Measurements from ENCODE around the gene MYH6. TPM values are rescaled to one million over a fixed set of nuclear protein-coding genes. Genes with fewer than 3 reads are reported as not detected.
A peak's percentile ranks its signal among the peaks of the same experiment; 100 is the strongest.

MYH6 gene
- total and polyA plus RNA-seq, 2 of the 13 experiments (the other 11 are each of a cell fraction or from before 2014, with no cell fraction given) = 0.01 TPM; not detected in 1

DNA sequence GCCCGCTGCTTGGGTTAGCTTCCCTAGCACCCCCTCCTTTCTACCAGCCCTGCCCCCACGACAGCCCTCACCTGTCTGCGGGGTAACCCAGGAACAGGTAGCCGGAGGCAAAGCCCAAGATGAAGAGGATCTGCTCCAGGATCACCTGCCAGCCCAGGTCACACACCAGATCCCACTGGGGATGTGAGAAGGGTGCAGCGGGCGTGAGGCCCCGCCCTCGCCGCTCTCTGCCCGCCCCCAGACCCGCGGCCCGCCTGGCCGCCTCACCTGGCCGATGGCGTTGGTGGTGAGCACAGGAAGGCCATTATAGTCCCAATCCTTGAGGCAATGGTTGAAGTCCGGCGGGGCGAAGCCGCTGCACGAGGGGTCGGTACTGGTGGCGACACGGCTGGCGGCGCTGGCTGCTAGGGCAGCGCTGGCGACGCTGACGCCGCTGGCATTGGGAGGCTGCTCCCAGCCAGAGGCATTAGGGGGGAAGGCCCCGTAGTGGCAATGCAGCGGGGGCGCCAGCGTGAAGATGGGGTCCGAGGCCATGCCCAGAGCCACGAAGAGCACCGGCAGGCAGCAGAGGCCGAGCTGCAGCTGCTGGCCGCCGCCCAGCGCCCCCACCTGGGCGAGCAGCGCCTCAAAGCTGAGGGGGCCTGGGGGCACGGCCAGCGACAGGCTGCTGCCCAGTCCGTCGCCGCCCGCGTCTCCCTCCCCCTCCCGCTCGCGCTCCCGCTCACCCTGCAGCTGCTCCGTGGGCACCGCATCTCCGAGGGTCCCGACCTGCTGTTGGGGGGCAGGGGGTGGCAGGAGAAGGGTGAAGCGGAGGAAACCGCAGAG is 56.2 kb downstream of the MYH6 start (continued):
- peak; percentile 62; the same call in 1 of the 2 replicates for TF ChIP-seq ZNF343 (CRISPR knock-in tag; IDR thresholded peaks at IDR 0.05)
- TF ChIP-seq SMAD9 (CRISPR knock-in tag; IDR thresholded peaks at IDR 0.05) = no peak
- TF ChIP-seq, protein P1, sequence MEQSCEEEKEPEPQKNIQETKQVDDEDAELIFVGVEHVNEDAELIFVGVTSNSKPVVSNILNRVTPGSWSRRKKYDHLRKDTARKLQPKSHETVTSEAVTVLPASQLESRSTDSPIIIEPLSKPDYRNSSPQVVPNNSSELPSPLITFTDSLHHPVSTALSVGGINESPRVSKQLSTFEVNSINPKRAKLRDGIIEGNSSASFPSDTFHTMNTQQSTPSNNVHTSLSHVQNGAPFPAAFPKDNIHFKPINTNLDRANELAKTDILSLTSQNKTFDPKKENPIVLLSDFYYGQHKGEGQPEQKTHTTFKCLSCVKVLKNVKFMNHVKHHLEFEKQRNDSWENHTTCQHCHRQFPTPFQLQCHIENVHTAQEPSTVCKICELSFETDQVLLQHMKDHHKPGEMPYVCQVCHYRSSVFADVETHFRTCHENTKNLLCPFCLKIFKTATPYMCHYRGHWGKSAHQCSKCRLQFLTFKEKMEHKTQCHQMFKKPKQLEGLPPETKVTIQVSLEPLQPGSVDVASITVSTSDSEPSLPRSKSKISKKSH (CRISPR knock-in tag; IDR thresholded peaks at IDR 0.05; ENCODE audit: borderline replicate concordance) = no peak
- TF ChIP-seq ZNF678 (CRISPR knock-in tag; IDR thresholded peaks at IDR 0.05) = no peak
- no peak for TF ChIP-seq SATB2 (CRISPR knock-in tag; IDR thresholded peaks at IDR 0.05)
- TF ChIP-seq CBX1 (IDR thresholded peaks at IDR 0.05; ENCODE audit: low read depth) = no peak
- TF ChIP-seq, protein P2, sequence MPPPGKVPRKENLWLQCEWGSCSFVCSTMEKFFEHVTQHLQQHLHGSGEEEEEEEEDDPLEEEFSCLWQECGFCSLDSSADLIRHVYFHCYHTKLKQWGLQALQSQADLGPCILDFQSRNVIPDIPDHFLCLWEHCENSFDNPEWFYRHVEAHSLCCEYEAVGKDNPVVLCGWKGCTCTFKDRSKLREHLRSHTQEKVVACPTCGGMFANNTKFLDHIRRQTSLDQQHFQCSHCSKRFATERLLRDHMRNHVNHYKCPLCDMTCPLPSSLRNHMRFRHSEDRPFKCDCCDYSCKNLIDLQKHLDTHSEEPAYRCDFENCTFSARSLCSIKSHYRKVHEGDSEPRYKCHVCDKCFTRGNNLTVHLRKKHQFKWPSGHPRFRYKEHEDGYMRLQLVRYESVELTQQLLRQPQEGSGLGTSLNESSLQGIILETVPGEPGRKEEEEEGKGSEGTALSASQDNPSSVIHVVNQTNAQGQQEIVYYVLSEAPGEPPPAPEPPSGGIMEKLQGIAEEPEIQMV (CRISPR knock-in tag; IDR thresholded peaks at IDR 0.05; ENCODE audit: low read depth) = no peak
- no peak for TF ChIP-seq SCMH1 (CRISPR knock-in tag; IDR thresholded peaks at IDR 0.05; ENCODE audit: borderline replicate concordance)
- TF ChIP-seq REPIN1 (CRISPR knock-in tag; IDR thresholded peaks at IDR 0.05; ENCODE audit: borderline replicate concordance, low read depth) = no peak
- TF ChIP-seq, protein P3, sequence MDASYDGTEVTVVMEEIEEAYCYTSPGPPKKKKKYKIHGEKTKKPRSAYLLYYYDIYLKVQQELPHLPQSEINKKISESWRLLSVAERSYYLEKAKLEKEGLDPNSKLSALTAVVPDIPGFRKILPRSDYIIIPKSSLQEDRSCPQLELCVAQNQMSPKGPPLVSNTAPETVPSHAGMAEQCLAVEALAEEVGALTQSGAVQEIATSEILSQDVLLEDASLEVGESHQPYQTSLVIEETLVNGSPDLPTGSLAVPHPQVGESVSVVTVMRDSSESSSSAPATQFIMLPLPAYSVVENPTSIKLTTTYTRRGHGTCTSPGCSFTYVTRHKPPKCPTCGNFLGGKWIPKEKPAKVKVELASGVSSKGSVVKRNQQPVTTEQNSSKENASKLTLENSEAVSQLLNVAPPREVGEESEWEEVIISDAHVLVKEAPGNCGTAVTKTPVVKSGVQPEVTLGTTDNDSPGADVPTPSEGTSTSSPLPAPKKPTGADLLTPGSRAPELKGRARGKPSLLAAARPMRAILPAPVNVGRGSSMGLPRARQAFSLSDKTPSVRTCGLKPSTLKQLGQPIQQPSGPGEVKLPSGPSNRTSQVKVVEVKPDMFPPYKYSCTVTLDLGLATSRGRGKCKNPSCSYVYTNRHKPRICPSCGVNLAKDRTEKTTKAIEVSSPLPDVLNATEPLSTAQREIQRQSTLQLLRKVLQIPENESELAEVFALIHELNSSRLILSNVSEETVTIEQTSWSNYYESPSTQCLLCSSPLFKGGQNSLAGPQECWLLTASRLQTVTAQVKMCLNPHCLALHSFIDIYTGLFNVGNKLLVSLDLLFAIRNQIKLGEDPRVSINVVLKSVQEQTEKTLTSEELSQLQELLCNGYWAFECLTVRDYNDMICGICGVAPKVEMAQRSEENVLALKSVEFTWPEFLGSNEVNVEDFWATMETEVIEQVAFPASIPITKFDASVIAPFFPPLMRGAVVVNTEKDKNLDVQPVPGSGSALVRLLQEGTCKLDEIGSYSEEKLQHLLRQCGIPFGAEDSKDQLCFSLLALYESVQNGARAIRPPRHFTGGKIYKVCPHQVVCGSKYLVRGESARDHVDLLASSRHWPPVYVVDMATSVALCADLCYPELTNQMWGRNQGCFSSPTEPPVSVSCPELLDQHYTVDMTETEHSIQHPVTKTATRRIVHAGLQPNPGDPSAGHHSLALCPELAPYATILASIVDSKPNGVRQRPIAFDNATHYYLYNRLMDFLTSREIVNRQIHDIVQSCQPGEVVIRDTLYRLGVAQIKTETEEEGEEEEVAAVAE (CRISPR knock-in tag; IDR thresholded peaks at IDR 0.05; ENCODE audit: borderline replicate concordance) = no peak
- TF ChIP-seq ZNF20 (CRISPR knock-in tag; IDR thresholded peaks at IDR 0.05) = no peak
- TF ChIP-seq ATF7 (IDR thresholded peaks at IDR 0.05) = no peak
- no peak for TF ChIP-seq ATF7 (CRISPR knock-in tag; IDR thresholded peaks at IDR 0.05)
- no peak for TF ChIP-seq ZZZ3 (CRISPR knock-in tag; IDR thresholded peaks at IDR 0.05; ENCODE audit: borderline replicate concordance)
- TF ChIP-seq RXRA (CRISPR knock-in tag; IDR thresholded peaks at IDR 0.05) = peak; percentile 11; the same call in 1 of the 2 replicates
- no peak for TF ChIP-seq MAFK (conservative IDR thresholded peaks at IDR 0.05 in 1 of 2, IDR thresholded peaks at IDR 0.05 in 1 of 2; ENCODE audit: low read length in 2 of 2)
- no peak for TF ChIP-seq ZNF205 (CRISPR knock-in tag; IDR thresholded peaks at IDR 0.05)
- TF ChIP-seq ESRRA (CRISPR knock-in tag; IDR thresholded peaks at IDR 0.05; ENCODE audit: low read depth) = no peak
- no peak for TF ChIP-seq ZNF747 (CRISPR knock-in tag; IDR thresholded peaks at IDR 0.05; ENCODE audit: borderline replicate concordance)
- no peak for TF ChIP-seq ZNF543 (CRISPR knock-in tag; IDR thresholded peaks at IDR 0.05)
